ENCODE measurements around the gene PTPRM. TPM values are rescaled to one million over a fixed set of nuclear protein-coding genes. Genes with fewer than 3 reads are reported as not detected.

PTPRM gene
- polyA plus RNA-seq, 1 of the 3 experiments (the other 2 are of a cell fraction), result 16.0 TPM

DNA sequence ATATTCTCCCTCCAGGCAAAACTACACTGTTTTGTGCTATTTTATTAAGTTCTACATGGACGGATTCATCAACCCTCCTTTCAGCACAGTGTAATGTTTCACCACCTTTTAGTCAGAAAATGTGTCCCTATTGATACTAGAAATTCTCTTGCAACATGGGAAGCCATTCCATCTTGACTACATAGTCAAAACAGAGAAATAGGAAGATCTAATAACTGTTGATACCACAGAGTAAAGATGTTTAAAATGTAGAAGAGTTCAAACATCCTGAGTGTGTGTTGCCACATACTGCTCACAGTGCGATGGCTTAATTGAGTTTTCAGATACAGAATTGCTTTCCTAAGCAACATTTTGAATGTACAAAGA is 549.9 kb downstream of the PTPRM start:
- TF ChIP-seq, protein P1, sequence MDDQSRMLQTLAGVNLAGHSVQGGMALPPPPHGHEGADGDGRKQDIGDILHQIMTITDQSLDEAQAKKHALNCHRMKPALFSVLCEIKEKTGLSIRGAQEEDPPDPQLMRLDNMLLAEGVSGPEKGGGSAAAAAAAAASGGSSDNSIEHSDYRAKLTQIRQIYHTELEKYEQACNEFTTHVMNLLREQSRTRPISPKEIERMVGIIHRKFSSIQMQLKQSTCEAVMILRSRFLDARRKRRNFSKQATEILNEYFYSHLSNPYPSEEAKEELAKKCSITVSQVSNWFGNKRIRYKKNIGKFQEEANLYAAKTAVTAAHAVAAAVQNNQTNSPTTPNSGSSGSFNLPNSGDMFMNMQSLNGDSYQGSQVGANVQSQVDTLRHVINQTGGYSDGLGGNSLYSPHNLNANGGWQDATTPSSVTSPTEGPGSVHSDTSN (IDR thresholded peaks at IDR 0.05), result no peak
- TF ChIP-seq GATA2 (CRISPR knock-in tag; IDR thresholded peaks at IDR 0.05) (no peak), FOXM1 (IDR thresholded peaks at IDR 0.05; ENCODE audit: low read depth) (no peak), REST (IDR thresholded peaks at IDR 0.05; ENCODE audit: low read depth, low read length) (no peak), GABPA (IDR thresholded peaks at IDR 0.05; ENCODE audit: low read depth) (no peak), FOXJ3 (CRISPR knock-in tag; IDR thresholded peaks at IDR 0.05) (no peak), POLR2AphosphoS5 (IDR thresholded peaks at IDR 0.05; ENCODE audit: low read depth, low read length) (no peak), SMC3 (IDR thresholded peaks at IDR 0.05; ENCODE audit: low read depth, low read length) (no peak), SIN3A (IDR thresholded peaks at IDR 0.05; ENCODE audit: borderline replicate concordance, low read depth, low read length) (no peak), FOSL2 (IDR thresholded peaks at IDR 0.05; ENCODE audit: borderline replicate concordance, low read depth) (no peak), TAF1 (IDR thresholded peaks at IDR 0.05; ENCODE audit: borderline replicate concordance, low read depth, low read length) (no peak), MXI1 (IDR thresholded peaks at IDR 0.05; ENCODE audit: low read depth, low read length) (no peak), CTCF (IDR thresholded peaks at IDR 0.05) (no peak), CHD2 (IDR thresholded peaks at IDR 0.05; ENCODE audit: low read length, partially characterized antibody) (no peak), RCOR1 (IDR thresholded peaks at IDR 0.05; ENCODE audit: low read length) (no peak), EP300 (IDR thresholded peaks at IDR 0.05; ENCODE audit: borderline replicate concordance in 1 of 2, low read depth in 1 of 2, low read length in 1 of 2) (no peak), MEF2A (IDR thresholded peaks at IDR 0.05; ENCODE audit: borderline replicate concordance, low read depth) (no peak), YY1 (IDR thresholded peaks at IDR 0.05; ENCODE audit: low read depth) (no peak)
- TF ChIP-seq, protein P2, sequence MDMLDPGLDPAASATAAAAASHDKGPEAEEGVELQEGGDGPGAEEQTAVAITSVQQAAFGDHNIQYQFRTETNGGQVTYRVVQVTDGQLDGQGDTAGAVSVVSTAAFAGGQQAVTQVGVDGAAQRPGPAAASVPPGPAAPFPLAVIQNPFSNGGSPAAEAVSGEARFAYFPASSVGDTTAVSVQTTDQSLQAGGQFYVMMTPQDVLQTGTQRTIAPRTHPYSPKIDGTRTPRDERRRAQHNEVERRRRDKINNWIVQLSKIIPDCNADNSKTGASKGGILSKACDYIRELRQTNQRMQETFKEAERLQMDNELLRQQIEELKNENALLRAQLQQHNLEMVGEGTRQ (IDR thresholded peaks at IDR 0.05; ENCODE audit: borderline replicate concordance, low read depth, low read length), result no peak
- no peak overlapping the region for H3K4me2 ChIP-seq

More for the DNA sequence above, 549.9 kb downstream of the PTPRM start:
- ChIA-PET POLR2A (no interaction called here), CTCF (interaction anchor here (1.0 kb wide), 1 partner anchor 10 kb away, joined by 4 read pairs; no protein-coding TSS in a partner anchor)
- H3K4me3 ChIP-seq (ENCODE audit: low read depth in 2 of 2, low read length in 1 of 2), result no peak overlapping the region
- H3K4me1 ChIP-seq (ENCODE audit: control insufficient read depth in 1 of 2, insufficient read depth in 2 of 2, low read depth in 1 of 2, low read length in 1 of 2), result peaks cover 0 to under 1% of the 10 kb centered on the region in 2 experiments; a peak in 2 of 4 replicates
- H2AFZ ChIP-seq (ENCODE audit: low read depth), result no peak overlapping the region
- no peaks in the 10 kb centered on the region for H4K20me1 ChIP-seq (ENCODE audit: insufficient read depth)
- H3K36me3 ChIP-seq (replicated peaks in 1 of 2; ENCODE audit: control insufficient read depth in 1 of 2, insufficient read depth in 2 of 2, low read length in 1 of 2), result no peaks in the 10 kb centered on the region
- no peaks in the 10 kb centered on the region for H3K27me3 ChIP-seq (ENCODE audit: insufficient read depth)
- H3K79me2 ChIP-seq (ENCODE audit: insufficient read depth), result no peaks in the 10 kb centered on the region
- H3K9me2 ChIP-seq, result no peaks in the 10 kb centered on the region
- H3K27ac ChIP-seq (ENCODE audit: low read depth in 2 of 2, low read length in 1 of 2), result no peak overlapping the region
- WGBS (ENCODE audit: low lambda C conversion rate), result 73% methylated on average over 2 of the region's 2 CpGs
- DNase-seq, result no peak
- no peaks in the 10 kb centered on the region for H3K9me3 ChIP-seq
- no peak overlapping the region for H3K9ac ChIP-seq
- no peaks in the 10 kb centered on the region for H3F3A ChIP-seq (replicated peaks; ENCODE audit: insufficient read depth)
